Measurements from ENCODE around the gene EHD3.

GRCh38 chr2:31192851-31193392, 41.0 kb upstream of the EHD3 start:
- TF ChIP-seq CTCF (conservative IDR thresholded peaks at IDR 0.05; ENCODE audit: low read length) (no peak), EZH2phosphoT487 (IDR thresholded peaks at IDR 0.05; ENCODE audit: borderline replicate concordance) (no peak)

Measured in Loucy (cell line).